Raji (cell line): ENCODE measurements around the gene RGL1.

Experiments used
- POLR2A ChIP-seq: IDR thresholded peaks from 2 replicates; pipeline ENCODE4 v1.6.1; 2011; ENCODE audit warnings: low read depth, low read length, control low read depth; ENCODE audit not compliant: insufficient read depth

RGL1 gene

DNA sequence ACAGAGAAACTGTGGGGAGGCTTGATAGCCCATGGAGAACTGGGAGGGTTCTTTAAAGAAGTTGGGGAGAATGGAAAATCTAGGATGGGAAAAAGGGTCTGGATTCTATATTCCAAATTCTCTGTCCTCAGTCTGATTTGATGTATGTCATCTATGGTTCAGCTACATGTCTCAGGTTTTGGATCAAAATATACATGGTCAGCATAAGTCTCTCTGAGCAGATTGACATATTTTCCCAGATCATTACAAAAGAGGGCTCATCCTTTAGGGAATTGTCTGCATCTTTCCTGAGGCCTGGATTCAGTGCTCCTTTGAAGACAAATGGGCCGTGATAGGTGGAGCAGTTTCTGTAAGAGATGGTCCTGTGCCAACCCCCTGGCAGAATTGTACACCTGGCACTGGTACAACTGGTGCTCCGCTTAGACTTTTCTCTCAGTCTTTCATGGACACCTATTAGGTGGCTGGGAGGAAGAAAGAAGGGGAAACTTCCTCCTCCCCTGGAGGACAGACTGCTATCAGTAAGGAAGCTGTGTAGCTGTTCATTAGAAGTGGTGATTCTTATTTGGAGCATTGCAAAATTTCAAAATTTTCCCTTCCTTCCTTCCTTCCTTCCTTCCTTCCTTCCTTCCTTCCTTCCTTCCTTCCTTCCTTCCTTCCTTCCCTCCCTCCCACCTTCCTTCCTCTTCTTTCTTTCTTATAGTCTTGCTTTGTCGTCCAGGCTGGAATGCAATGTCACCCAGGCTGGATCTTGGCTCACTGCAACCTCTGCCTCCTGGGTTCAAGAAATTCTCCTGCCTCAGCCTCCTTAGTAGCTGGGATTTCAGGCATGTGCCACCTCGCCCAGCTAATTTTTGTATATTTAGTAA is 26.1 kb upstream of the RGL1 start:
- no peak for TF ChIP-seq POLR2A

DNA sequence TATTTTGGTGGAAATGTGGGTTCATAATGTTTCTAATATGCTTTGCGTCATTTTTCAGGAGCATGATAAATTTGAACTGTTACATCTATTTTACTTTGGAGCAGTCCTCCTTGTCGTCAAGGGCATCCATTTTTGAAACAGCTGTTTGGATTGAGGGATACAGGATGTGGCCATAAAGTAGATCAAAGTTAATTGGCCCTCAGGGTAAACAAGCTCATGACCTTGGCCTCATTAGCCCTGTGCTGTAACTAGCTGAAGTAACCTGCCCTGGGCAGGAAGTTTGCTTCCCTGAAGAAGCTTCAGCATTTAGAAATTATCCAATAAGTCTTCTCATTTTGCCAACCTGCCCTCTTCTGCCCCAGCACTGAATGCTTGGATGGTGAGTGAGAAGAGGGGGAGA is 24.8 kb upstream of the RGL1 start:
- no peak for TF ChIP-seq POLR2A

DNA sequence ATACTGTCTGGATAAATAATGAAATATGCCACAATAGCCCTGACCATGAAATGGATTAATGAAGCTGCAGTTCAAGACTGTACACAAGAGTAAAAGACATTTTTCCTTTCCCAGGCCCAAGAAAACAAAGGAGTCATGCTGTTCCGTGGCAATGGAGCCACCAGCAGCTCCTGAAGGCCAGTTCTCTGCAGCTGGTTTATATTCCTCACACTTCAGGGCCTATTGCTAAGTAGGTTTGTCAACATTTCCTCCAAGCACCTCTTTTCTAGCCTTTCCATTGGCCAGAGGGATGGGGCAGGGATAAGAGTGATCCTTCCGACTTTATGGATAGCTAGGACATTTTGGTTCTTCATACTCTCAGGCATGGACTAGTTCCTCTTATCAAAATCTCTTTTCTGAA is 24.2 kb upstream of the RGL1 start:
- TF ChIP-seq POLR2A: no peak

DNA sequence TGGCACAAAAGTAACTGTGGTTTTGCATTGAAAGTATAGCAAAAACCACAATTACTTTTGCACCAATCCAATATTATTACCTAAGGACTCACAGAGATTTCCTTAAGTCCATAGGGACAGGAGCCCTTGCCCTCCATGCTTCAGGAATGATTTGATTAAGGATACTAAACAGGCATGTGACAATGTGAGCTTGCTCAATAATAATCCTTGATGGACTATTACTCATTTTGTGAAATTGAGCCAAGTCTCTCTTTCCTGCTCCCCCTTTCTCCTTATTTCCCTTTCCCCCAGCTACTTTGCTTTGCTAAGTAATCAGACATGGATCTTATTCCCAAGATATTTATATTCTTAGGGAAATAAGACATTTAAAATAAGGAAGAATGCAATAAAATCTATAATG is 21.6 kb upstream of the RGL1 start:
- TF ChIP-seq POLR2A: no peak

DNA sequence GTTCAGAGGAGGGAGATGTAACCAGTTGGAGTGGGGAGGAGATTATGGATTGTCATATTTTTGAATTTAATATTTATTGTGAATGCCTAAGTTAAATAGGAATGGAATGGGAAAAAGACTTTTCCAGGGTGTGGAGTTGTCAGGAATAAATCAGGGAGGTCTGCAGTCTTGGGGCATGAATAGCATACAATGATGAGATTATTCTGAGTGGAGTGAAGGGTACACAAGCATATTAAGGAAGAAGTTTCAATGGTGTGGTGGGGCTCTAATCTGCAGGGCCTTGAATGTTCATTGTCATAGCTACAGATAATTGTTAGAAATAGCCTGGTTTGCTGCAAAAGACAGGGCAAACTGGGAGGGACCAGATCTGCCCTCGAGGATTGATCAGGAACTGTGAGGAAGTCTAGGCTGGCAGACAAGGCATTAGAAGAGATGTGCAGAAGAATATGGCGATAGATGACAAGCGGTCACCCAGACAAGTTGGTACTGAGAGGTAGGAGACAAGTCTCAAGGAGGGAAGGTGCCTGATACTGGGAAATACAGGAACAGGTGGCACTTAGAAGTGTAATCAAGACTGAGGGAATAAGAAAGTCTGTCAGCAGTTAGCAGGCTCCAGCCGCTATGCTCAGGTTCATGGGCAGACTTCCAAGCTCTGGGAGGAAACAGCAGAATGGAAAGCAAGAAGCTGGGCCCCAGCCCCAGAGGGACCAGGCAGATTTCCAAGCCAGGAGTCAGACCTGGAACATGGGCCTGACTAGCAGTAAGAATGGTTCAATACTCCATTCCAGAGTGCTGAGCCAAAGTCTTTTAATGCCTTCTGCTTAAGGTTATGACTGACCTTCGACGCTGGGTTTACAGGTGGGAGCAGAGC is 20.9 kb upstream of the RGL1 start:
- no peak for TF ChIP-seq POLR2A

DNA sequence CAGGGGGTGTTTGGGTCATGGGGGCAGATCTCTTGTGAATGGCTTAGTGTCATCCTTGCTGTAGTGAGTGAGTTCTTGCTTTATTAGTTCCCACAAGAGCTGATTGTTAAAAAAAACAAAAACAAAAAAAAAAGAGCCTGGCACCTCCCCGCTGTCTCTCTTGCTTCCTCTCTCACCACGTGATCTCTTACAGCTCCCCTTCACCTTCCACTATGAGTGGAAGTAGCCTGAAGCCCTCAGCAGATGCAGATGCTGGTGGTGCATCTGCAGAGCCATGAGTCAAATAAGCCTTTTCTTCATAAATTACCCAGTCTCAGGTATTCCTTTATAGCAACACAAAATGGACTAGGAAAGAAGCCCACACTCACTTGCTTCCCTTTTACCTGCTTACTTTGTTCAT is 17.2 kb upstream of the RGL1 start:
- TF ChIP-seq POLR2A: no peak

DNA sequence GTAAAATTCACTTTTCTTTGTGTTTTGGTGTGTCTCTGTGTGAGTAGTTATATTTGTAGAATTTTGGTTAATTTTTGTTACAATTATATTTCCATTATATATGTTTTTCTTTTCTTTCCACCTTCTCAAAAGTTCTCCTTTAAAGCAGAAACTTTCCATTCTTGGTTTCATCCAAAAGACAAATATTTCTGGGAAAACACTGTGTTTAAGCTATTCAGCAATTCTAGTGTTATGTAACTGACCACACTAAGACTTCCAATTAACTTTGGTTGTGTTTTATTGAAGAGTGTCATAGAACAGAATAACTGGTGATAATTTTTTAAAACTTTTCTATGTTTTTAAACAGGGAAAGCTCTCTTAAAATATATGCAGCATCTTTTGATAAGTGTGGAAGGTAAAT is 13.6 kb upstream of the RGL1 start:
- TF ChIP-seq POLR2A: no peak

DNA sequence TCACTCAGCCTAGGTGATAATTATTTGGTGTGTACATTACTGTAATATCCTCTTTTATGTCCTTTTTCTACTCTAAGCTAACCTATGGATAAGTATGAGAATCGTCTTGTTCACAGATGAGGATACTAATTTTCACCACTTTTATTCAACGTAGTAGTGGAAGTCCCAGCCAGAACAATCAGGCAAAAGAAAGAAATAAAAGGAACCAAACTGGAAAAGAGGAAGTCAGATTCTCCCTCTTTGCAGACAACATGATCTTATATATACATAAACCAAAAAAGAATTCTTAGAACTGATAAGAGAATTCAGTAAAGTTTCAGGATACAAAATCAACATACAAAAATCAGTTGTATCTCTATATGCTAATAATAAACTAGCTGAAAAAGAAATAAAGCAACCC is 12.6 kb upstream of the RGL1 start:
- no peak for TF ChIP-seq POLR2A

DNA sequence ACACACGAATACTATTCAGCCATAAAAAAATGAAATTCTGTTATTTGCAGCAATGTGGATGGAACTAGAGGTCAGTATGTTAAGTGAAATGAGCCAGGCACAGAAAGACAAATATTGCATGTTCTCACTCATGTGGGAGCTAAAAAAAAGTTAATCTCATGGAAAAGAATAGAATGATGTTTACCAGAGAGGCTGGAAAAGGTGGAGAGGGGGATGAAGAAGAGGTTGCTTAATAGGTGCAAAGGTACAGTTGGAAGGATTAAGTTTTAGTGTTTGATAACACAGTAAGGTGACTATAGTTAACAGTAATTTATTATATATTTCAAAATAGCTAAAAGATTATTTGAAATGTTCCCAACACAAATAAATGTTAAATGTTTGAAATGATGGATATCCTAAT is 10.8 kb upstream of the RGL1 start:
- no peak for TF ChIP-seq POLR2A

DNA sequence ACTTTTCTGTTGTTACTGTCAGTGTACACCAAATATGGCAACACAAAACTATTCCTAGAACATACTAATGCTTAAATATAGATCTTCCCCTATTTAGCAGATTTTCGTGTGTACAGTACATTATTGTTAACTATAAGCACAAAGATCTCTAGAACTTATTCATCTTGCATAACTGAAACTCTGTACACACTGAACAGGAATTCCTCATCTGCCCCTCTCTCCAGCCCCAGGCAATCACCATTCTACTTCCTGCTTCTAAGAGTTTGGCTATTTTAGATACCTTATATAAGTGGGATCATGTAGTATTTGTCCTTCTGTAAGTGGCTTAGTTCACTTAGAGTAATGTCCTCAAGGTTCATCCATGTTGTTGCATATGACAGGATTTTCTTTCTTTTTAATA is 4.5 kb upstream of the RGL1 start:
- TF ChIP-seq POLR2A: no peak

DNA sequence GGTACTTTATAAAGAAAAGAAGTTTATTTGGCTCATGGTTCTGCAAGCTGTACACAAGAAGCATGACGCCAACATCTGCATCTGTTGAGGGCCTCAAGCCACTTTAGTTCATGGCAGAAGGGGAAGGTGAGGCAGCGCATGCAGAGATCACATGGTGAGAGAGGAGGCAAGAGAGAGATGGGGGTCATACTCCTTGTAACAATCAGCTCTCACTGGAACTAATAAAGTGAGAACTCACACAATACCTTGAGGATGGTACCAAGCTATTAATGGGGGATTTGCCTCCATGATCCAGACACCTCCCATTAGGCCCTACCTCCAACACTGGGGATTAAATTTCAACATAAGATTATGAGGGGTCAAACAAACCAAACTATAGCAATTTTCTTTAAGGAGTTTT is 3.3 kb upstream of the RGL1 start:
- no peak for TF ChIP-seq POLR2A

DNA sequence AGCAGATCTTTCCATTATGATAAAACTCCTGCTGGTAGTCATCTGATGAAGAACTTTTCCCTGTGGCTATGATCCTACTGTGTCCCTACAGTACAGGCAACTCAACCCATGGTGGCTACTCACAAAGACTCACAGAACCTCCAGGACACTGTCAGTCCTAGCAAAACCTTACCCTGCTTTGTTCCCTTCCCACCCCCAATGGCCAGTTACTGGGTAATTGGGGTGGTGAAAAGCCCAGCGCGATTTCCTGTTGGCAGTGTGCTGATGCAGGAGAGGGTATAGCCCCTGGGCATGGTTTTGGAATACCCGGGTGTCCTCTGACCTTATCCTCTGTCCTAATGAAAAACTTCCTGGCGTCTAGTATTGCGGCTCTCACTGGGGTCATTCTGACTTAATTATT is 533 bp upstream of the RGL1 start:
- TF ChIP-seq POLR2A: no peak

DNA sequence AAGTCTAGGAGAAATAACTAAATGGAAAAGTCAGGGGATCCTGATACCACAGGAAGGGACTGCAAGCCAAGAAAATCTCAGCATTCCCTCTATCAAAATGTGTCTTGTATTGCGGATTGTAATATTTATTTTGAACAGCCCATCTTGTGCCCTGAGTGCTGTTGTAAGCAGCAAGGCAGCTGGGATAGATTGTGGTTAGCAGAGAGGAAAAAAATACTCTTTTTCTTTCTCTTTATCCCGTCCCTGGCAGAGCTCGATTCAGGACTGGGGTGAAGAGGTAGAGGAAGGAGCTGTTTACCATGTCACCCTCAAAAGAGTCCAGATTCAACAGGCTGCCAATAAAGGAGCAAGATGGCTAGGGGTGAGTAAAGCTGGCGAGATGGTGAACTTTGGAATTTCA is 1.2 kb downstream of the RGL1 start:
- TF ChIP-seq POLR2A: no peak

DNA sequence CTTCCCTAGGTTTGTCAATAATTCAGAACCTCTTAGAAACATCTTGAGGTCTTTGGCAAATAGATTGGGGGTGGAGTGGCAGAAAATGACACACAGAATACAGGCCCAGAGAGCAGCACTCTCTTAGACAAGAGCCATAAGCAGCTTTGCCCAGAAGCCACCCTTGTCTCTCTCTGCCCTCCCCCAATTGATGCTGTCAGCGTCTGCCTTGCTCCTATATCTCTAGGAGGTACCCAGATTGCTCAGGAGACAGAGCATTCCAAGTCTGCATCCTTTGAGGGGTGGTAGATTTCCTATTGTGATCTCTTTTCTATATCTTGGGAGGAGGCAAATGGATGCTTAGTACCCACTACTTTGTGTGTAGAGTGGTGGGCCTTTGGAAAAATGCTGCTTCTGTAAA is 1.8 kb downstream of the RGL1 start:
- TF ChIP-seq POLR2A: no peak

DNA sequence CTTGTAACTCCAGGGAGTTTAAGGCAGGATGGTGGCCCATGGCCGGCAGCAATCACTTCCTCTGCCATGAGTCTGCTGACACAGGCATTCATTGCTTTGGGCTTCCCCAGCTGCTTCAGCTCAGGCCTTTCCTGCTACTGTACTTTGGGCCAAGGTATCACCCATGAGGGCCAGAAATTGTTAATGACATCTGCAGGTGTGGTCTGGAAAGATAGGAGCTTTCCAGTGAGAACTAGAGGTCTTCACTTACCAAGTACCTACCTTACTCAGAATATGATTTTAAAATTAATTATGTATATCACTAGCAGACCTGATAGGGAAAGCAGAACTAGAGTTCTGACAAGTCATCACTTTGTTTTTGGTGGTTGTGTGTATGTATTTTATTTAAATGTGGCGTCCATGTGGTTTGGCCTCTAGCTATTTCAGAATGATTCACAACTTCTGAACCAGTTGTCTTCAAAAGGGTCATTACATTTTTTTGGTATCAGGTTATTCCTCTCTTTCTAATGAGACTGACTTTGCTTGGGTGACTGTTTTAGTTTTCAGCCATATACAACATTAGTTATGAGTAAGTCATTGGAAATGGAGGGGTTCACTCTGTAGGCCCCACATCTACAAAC is 2.7 kb downstream of the RGL1 start:
- no peak for TF ChIP-seq POLR2A

DNA sequence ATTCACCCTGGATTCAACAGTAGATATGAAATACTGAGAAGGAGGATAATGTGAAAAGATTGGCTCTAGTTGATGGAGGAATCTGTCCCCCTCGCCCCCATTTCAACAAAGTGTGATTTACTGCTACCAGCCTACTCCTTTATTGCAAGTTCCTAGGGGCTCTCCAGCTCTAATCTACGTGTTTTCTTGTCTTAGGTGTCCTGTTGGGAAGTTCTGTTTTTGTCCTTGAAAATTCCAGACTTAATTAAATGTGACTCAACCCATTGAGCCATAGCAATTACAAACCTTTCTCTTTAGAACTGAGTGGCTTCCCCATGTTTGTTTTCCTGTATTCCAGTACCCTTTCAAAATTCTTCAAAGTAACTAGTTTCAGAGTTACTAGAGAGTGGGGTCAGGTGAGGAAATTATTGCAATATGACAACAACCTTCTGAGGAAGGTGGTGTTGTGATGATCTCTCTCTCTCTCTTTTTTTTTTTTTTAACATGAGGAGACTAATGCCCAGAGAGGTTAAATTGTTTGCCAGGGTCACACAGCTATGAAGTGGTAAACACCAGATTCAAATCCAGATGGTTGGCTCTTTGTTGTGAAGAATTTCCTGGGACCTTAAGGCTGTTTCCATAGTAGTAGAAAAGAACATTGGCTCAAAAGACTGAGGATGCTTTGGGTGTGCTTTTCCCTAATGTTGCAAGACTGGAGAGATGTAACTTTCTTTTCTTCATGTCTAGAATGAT is 3.5 kb downstream of the RGL1 start:
- TF ChIP-seq POLR2A: no peak

DNA sequence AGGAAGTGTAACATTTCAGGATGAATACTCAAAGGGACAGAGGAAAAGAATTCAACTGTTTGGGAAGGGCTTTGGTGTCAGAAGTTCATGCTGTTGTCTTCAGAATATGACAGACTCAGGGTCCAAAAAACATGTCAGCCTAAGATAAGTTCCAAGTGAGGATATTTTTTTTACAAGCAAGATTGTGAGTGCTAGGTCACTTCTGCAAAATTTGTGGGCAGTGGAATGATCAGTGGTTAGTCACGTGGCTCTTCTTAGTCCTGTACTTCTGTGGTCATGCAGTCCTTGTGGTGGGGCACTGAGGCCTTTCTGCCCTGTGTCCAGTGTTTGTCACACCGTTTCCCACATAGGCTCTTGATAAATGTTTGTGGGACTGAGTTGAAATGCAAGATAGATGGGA is 5.2 kb downstream of the RGL1 start:
- no peak for TF ChIP-seq POLR2A
